HG03103 (cell line): Measurements from ENCODE around the gene C1QTNF1.
A peak's percentile ranks its signal among the peaks of the same experiment; 100 is the strongest.
"Not testable (repeated sequence)": the region's sequence is repeated elsewhere in the genome, so short reads cannot be mapped to it uniquely, and the experiment has no call there.

Experiments used
- ATAC-seq: cut with Tn5 transposase; IDR thresholded peaks from one replicate; pipeline ENCODE4 v1.9.1; 2021; ENCODE audit warnings: low read depth; ENCODE audit not compliant: unreplicated experiment

The C1QTNF1 gene

GRCh38 chr17:79005063-79005861 is 18.7 kb upstream of the C1QTNF1 start:
- no peak for ATAC-seq

- ATAC-seq = no peak
Measured at GRCh38 chr17:79006046-79006445, 17.9 kb upstream of the C1QTNF1 start.

- ATAC-seq = no peak
Measured at GRCh38 chr17:79006794-79007503, 17.0 kb upstream of the C1QTNF1 start.

- ATAC-seq = no peak
Measured at GRCh38 chr17:79007504-79008381, 16.2 kb upstream of the C1QTNF1 start.

GRCh38 chr17:79008666-79009387 is 15.1 kb upstream of the C1QTNF1 start:
- ATAC-seq = no peak

GRCh38 chr17:79009397-79010303 is 14.3 kb upstream of the C1QTNF1 start, which contains the start of gene CANT1:
TSS of gene CANT1 (minus strand) at chr17:79009764. CDS start at chr17:78997622, 12,142 bp downstream.
- ATAC-seq = peak; percentile 90

- ATAC-seq = no peak
Measured at GRCh38 chr17:79010304-79010646, 13.7 kb upstream of the C1QTNF1 start.

GRCh38 chr17:79011451-79012147 is 12.4 kb upstream of the C1QTNF1 start:
- ATAC-seq = no peak

GRCh38 chr17:79012563-79013134 is 11.3 kb upstream of the C1QTNF1 start:
- ATAC-seq = no peak

GRCh38 chr17:79014158-79014758 is 9.7 kb upstream of the C1QTNF1 start:
- ATAC-seq = no peak

- ATAC-seq = no peak
Measured at GRCh38 chr17:79017546-79018369, 6.2 kb upstream of the C1QTNF1 start.

- ATAC-seq = no peak
Measured at GRCh38 chr17:79018370-79018695, 5.6 kb upstream of the C1QTNF1 start.

- ATAC-seq = no peak
Measured at GRCh38 chr17:79019261-79019631, 4.7 kb upstream of the C1QTNF1 start.

- ATAC-seq = no peak
Measured at GRCh38 chr17:79019632-79020584, 4.1 kb upstream of the C1QTNF1 start.

- no peak for ATAC-seq
Measured at GRCh38 chr17:79020631-79021301, 3.2 kb upstream of the C1QTNF1 start.

- not testable (repeated sequence) for ATAC-seq
Measured at GRCh38 chr17:79021929-79022328, 2.0 kb upstream of the C1QTNF1 start.
